Epidermal melanocyte (primary cell): Measurements from ENCODE around the gene SSX2B.
"Not testable (repeated sequence)": the region's sequence is repeated elsewhere in the genome, so short reads cannot be mapped to it uniquely, and the experiment has no call there.

Experiments used
- DNase-seq: peaks from one replicate; pipeline ENCODE4 v3.0.0; 2011; ENCODE audit warnings: low spot score; ENCODE audit not compliant: insufficient read length

Gene SSX2B, protein sequence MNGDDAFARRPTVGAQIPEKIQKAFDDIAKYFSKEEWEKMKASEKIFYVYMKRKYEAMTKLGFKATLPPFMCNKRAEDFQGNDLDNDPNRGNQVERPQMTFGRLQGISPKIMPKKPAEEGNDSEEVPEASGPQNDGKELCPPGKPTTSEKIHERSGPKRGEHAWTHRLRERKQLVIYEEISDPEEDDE

DNA sequence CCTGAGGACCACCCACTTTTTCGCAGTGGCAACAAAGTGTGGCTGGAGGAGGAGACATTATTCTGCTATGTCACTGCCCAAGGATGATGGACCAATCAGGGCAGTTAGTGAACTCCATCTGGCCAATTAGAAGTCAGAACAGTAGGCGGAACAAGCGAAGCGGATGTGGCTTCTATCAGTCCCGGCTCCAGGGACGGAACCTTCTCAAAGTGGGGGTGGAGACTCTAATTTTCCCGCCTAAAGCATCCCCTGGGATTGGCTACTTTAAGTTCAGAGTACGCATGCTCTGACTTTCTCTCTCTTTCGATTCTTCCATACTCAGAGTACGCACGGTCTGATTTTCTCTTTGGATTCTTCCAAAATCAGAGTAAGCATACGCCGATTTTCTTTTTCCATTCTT lies at the start of gene SSX2B:
Gene SSX2B (plus strand): TSS at position 301 of the 400 bp plus-strand sequence. CDS start 1,429 bp downstream, outside the sequence.
- DNase-seq = not testable (repeated sequence)

DNA sequence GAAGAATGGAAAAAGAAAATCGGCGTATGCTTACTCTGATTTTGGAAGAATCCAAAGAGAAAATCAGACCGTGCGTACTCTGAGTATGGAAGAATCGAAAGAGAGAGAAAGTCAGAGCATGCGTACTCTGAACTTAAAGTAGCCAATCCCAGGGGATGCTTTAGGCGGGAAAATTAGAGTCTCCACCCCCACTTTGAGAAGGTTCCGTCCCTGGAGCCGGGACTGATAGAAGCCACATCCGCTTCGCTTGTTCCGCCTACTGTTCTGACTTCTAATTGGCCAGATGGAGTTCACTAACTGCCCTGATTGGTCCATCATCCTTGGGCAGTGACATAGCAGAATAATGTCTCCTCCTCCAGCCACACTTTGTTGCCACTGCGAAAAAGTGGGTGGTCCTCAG lies 44.0 kb upstream of the SSX2B start, which contains the start of gene SSX2:
Gene SSX2 (minus strand): TSS at position 101 of the 400 bp plus-strand sequence. CDS start 1,429 bp downstream, outside the sequence.
- DNase-seq = not testable (repeated sequence)

DNA sequence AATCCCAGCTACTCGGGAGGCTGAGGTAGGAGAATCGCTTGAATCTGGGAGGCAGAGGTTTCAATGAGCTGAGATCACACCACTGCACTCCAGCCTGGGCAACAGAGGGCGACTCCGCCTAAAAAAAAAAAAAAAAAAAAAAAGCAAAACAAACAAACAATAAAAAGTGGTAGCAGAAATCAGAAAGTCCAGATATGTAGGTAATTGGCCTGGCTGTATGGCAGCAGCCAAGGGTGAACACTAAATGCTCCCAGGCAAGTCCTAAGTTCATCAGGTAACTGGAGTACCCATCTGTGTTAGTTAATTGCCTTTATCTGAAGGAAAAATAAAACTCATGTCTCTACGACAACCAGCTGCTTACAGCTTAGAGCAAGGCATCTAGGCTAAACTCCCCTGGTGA lies 14.9 kb downstream of the SSX2B start:
- DNase-seq = not testable (repeated sequence)

DNA sequence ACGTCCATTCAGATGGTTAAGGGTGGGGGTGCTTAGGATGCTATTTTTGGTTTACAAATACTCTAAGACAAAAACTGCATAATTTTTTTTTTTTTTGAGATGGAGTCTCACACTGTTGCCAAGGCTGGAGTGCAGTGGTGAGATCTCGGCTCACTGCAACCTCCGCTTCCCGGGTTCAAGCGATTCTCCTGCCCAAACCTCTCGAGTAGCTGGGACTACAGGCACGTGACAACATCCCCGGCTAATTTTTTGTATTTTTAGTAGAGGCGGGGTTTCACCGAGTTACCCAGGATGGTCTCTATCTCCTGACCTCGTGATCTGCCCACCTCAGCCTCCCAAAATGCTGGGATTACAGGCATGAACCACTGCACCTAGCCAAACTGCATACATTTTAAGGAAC lies 22.5 kb downstream of the SSX2B start:
- DNase-seq = not testable (repeated sequence)

DNA sequence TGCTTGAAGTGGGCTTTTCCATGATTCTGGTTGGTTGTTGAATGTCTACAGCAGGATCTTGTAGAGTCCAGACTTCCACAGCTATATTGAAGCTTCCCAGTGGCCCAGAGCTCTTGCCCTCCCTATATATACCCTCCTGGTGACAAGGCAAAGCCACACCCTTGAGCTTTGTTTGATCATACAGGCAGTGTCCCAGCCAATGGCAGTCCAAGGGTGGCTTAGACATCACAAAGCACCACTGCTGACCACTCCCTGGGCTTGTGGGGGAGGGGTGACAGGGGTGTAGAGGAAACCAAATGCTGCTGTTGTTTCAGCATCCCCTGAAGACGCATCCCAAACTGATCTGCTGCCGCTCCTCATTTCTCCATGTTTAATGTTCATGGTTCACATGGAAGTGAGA lies 46.3 kb downstream of the SSX2B start, which contains the start of gene SPANXN5:
Gene SPANXN5 (minus strand): TSS at position 101 of the 400 bp plus-strand sequence. CDS start 79 bp downstream, at position 22.
- not testable (repeated sequence) for DNase-seq

DNA sequence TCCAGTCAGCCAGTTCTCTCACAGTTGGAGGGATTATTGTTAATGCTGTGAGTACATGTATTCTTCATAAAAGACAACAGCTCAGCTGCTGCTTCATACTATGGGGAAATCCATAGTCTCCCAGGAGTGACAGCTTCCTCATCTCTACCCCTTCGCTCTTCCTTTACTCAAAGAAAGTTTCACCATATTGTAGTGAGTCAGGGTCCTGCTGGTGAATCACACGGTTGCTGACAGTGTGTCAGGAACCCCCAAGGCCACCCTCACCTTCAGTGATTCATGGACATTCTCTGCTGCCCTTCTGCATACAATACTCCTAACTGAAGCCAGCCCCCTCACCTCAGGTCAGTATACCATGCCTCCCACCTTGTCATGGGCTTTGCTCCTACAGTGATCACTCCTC lies 53.8 kb downstream of the SSX2B start:
- not testable (repeated sequence) for DNase-seq
